ENCODE data around the gene SEMA6B.

Gene SEMA6B

GRCh38 chr19:4522291-4523002 is 37.0 kb downstream of the SEMA6B start:
- intact Hi-C loops (cut with DNase I; ENCODE audit: low total_unique reads), result loop anchor here (5.0 kb wide), 1 partner anchor 255 kb away; no protein-coding TSS in a partner anchor
- H3K4me1 ChIP-seq, result peaks cover 0 to 16% (median 10%) of the 10 kb centered on the region in 4 donors

DNA sequence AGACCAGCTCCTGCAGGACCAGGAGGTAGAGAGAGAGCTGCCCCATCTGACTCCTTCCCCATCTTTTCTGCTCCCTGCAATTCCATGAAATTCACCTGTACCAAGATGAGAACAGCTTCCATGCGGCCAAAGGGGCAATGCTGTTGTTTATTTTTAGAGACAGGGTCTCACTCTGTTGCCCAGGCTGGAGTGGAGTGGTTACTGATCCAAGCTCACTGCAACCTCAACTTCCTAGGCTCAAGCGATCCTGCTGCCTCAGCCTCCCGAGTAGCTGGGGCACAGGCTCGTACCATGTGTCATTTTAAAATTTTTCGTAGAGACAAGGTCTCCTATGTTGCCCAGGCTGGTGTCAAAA is 37.6 kb downstream of the SEMA6B start:
- intact Hi-C loops (cut with DNase I; ENCODE audit: low total_unique reads), result loop anchor here (5.0 kb wide), 1 partner anchor 255 kb away; no protein-coding TSS in a partner anchor
- no peaks in the 10 kb centered on the region for H3K36me3 ChIP-seq
- TF ChIP-seq CTCF (IDR thresholded peaks at IDR 0.05), result no peak
- no peaks in the 10 kb centered on the region for H3K9me3 ChIP-seq
- no peak for DNase-seq
- H3K4me3 ChIP-seq, result no peak overlapping the region
- H3K4me1 ChIP-seq, result peaks cover 0 to 16% (median 10%) of the 10 kb centered on the region in 4 donors
- no peak overlapping the region for H3K27ac ChIP-seq
- peaks cover 0 to 56% of the 10 kb centered on the region in 2 donors for H3K27me3 ChIP-seq

More at GRCh38 chr19:4522291-4523002, 37.0 kb downstream of the SEMA6B start:
- H3K27ac ChIP-seq, result no peak overlapping the region
- H3K36me3 ChIP-seq, result no peaks in the 10 kb centered on the region
- no peak for DNase-seq
- no peak for TF ChIP-seq CTCF (IDR thresholded peaks at IDR 0.05)
- no peaks in the 10 kb centered on the region for H3K9me3 ChIP-seq
- H3K27me3 ChIP-seq, result peaks cover 0 to 50% of the 10 kb centered on the region in 2 donors
- no peak overlapping the region for H3K4me3 ChIP-seq

- DNase-seq, result no peak
- Histone ChIP-seq H3K9me3 (no peaks in the 10 kb centered on the region), H3K27me3 (peaks cover 0 to 59% of the 10 kb centered on the region in 2 donors), H3K4me1 (peaks cover 0 to 16% (median 10%) of the 10 kb centered on the region in 4 donors), H3K36me3 (no peaks in the 10 kb centered on the region), H3K4me3 (no peak overlapping the region), H3K27ac (no peak overlapping the region)
- intact Hi-C loops (cut with DNase I; ENCODE audit: low total_unique reads), result loop anchor here (5.0 kb wide), 1 partner anchor 254 kb away; no protein-coding TSS in a partner anchor
- no peak for TF ChIP-seq CTCF (IDR thresholded peaks at IDR 0.05)
Measured at GRCh38 chr19:4521170-4521887, 38.2 kb downstream of the SEMA6B start.

- Histone ChIP-seq H3K36me3 (no peaks in the 10 kb centered on the region), H3K9me3 (no peaks in the 10 kb centered on the region), H3K27me3 (peaks cover 0 to 55% of the 10 kb centered on the region in 2 donors), H3K4me3 (no peak overlapping the region), H3K27ac (no peak overlapping the region), H3K4me1 (peaks cover 0 to 16% (median 10%) of the 10 kb centered on the region in 4 donors)
- intact Hi-C loops (cut with DNase I; ENCODE audit: low total_unique reads), result loop anchor here (5.0 kb wide), 1 partner anchor 252 kb away; no protein-coding TSS in a partner anchor
- DNase-seq, result no peak
- no peak for TF ChIP-seq CTCF (IDR thresholded peaks at IDR 0.05)
Measured at GRCh38 chr19:4519521-4520277, 39.8 kb downstream of the SEMA6B start.

DNA sequence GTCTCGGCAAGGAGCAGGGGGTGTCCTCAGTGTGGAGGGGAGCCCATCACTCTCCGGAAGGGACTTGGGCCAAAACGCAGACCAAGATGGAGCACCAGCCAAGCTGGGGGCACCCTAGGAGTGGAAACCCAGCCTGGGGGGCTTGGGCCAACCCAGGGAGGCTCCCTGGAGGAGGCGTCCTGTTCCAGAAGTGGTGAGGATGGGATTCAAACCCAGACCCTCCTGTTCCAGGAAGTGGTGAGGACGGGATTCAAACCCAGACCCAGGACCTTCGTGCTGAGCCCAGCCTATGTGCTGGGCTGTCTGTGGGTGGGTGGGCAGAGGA is 40.4 kb downstream of the SEMA6B start:
- no peak overlapping the region for H3K4me3 ChIP-seq
- H3K36me3 ChIP-seq, result no peaks in the 10 kb centered on the region
- H3K27me3 ChIP-seq, result peaks cover 0 to 49% of the 10 kb centered on the region in 2 donors
- H3K4me1 ChIP-seq, result peaks cover 0 to 16% (median 10%) of the 10 kb centered on the region in 4 donors
- no peak for TF ChIP-seq CTCF (IDR thresholded peaks at IDR 0.05)
- H3K27ac ChIP-seq, result no peak overlapping the region
- intact Hi-C loops (cut with DNase I; ENCODE audit: low total_unique reads), result no loop called here
- no peaks in the 10 kb centered on the region for H3K9me3 ChIP-seq
- DNase-seq, result no peak

Data from tibial artery (tissue), 4 donors.